GM21390 (cell line): ENCODE measurements around the gene SLC22A5.
"Not testable (repeated sequence)": the region's sequence is repeated elsewhere in the genome, so short reads cannot be mapped to it uniquely, and the experiment has no call there.

Source experiments
- ATAC-seq: cut with Tn5 transposase; IDR thresholded peaks from one replicate; pipeline ENCODE4 v1.9.1; 2021; ENCODE audit not compliant: unreplicated experiment

The SLC22A5 gene

DNA sequence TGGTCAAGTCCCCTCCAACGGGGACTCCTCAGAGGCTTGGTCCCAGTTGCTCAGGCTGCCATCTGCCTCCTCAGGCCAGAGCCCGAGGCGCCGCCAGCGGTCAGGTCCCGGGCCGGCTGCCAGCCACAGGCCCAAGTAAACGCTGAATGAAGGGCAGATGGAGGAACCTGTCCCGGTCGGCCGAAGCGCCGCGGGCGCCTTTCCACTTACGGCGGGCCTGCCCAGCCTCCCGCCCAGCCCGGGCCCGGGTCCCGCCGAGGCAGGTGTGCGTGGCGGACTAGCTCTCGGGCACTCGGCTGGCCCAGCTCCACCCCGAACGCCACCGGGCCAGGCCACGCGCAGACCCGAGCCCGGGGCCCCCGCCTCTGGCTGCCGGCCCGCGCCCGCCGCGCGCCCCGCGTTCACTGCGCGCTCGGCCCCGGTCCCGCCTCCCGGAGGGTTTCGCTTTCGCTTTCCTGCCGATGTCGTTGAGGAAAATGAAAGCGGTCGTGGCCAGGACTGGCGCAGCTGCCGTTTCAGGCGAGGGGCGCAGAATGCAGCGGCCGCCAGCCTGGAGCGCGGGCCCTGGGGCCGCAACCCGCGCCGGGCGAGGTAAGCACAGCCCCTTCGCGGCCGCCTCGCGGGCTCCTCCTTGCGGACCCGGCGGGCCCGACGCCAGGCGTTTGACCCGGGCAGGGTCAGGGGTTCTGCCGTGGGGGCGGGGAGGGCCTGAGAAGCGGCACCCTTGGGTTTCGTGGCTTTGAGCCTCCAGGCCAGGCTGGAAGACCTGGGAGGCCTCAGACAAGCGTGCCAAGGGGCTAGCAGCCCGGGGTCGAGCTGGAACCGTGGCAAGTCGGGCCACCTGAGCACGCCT, 41.2 kb downstream of the SLC22A5 start:
- peak; percentile 61 for ATAC-seq

DNA sequence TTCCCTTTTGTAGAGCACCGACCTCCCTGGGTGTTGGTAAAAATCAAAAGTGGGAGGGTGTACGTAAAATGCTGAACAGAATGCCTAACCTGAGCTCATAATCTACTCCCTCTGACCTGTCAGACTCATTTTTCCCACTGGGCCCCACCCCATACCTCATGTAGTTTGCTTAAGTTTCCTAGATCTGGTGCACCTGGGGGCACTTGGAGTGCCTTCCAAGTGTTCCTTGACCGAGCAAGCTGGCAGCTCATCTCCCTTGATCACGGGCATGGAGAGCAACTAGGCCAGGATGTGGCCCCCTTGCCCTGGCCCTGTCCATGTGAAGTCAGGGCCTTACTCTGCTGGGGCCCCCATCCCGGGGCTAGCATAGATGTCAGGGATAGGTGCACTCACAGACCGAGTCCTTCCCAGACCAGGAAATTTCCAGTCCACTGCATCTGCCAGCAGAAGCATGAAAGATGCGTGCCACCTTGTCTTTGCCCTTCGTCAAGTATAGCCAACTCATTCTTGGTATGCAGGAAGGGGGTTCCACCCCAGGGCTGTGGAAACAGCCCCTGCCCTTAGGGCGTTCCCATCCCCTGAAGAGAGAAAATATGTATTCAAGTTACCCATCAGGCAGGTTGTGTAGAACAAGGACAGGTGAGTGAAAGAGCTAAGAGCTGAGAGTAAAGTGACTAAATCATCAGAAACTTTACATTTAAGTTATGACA, 41.9 kb downstream of the SLC22A5 start:
- ATAC-seq, result peak; percentile 4

DNA sequence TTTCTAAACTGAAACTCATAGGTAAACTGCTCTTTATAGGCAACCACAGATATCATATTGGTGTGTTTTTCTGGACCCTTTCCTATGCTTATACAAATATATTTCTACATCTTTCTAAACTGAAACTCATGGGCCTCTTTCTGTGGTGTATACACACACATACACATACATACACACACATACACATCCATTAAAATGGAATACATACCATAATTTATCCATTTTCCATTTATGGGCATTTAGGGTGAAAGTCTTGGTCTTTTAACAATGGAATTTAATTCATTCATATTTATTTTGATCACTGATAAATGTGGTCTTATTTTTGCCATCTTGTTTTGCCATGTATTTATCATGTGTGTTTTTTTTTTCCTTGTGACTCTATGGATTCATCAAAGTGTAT, 44.1 kb downstream of the SLC22A5 start:
- ATAC-seq, result no peak

DNA sequence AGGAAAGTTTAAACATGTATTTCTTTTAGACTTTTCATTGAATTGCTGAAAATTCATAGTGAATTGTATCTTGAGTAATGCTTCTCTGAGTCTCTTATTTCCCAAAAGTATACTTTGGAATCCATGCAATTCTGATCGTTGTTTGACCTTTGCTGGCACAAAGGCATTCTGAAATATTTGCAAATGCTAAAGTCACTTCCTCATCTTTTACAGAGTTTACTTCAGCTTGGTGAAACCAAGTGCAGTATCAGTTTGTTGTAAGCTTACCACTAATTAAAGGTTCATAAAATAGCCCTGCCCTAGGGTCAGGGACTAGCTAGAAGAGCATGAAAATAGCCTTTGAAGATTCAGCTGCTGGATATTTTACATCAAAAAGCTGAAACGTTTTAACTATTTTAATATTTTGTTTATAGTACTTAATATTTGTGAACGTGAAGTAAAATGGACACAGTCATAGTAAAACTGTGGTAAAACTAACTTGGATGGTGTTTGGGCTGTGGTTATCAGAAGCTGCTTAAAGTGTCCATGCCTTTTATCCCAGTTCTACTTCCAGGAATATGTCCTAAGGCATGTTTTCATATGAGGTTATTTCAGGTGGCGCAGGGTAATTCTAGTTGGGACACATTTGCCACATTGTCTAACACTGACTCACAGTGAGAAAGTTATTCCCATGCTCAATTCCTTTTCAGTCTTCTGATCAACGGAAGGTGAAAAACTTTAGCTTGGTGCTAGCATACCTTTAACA, 45.3 kb downstream of the SLC22A5 start:
- ATAC-seq, result no peak

DNA sequence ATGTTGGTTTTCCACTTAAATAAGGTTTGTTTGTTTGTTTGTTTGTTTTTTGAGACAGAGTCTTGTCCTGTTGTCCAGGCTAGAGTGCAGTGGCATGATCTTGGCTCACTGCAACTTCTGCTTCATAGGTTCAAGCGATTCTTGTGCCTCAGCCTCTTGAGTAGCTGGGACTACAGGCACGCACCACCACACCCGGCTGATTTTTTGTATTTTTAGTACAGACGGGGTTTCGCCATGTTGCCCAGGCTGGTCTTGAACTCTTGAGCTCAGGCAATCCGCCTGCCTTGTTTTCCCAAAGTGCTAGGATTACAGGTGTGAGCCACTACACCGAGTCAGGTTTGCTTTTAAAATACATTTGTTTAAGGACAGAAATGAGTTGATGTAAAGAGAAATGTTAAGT, 46.0 kb downstream of the SLC22A5 start:
- not testable (repeated sequence) for ATAC-seq

DNA sequence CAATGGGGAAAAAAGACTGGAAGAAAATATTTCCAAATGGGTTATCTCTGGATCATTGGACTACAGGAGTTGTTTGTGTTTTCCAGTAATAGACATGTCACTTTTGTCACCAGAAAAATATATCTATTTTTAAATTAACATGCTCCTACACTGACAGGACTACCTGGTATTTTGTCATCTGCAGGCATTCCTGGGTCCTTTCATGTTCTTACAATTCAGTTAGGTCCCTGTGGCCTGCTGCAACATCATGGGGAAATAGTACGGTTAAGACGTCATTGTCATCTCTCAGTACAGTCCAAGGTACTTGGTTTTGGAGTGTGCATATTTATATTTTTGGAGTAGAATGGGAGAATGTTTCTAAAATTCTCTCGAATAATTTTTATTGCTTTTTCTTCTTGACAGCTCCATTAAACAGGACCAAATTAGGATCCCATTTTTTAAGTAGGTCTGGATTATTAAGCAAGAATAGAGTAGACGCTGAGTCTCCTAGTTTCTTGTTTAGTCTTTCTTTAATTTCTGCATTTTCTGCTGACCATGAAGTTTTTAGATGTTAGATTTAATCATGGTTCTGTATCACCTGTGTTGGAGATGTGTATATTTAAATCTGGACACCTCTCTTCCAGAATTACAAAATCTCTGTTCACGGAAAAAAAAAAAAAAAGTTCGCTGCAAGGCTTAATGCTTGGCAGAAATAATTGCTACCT, 46.9 kb downstream of the SLC22A5 start:
- ATAC-seq, result no peak

DNA sequence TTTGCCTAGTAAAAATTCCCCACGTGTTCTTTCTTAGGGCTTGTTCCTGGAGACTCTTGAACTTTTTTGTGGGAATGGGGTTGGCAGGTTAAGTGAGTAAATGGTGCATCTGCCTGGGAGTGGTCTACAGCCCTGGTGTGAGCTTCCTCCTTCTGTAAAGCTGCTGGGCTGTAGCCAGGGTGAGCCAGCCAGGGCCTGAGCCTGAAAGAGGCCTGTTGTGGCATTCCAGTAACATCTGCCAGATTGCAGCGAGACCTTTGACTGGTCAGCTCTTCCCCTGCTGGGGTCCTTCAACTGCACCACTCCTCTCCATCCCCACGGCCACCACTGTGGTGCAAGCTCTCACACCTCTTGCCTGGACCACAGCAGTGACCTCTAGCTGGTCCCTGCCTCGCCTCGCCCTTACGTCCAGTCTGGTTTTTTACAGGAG, 47.5 kb downstream of the SLC22A5 start:
- ATAC-seq, result no peak

DNA sequence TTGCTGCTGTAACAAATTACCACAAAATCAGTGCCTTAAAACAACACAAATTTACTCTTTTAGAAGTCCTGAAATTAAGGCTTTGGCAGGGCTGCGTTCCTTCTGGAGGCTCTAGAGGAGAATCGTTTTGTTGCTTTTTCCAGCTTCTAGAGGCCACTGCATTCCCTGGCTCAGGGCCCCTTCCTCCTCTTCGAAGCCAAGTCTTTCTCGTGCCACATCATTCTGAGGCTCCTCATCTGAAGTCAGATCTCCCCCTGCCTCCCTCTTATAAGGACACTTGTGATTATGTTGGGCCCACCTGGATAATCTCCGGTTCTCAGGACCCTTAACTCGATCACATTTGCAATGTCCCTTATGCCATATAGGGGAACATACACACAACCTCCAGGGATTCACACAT, 48.0 kb downstream of the SLC22A5 start:
- ATAC-seq, result no peak

DNA sequence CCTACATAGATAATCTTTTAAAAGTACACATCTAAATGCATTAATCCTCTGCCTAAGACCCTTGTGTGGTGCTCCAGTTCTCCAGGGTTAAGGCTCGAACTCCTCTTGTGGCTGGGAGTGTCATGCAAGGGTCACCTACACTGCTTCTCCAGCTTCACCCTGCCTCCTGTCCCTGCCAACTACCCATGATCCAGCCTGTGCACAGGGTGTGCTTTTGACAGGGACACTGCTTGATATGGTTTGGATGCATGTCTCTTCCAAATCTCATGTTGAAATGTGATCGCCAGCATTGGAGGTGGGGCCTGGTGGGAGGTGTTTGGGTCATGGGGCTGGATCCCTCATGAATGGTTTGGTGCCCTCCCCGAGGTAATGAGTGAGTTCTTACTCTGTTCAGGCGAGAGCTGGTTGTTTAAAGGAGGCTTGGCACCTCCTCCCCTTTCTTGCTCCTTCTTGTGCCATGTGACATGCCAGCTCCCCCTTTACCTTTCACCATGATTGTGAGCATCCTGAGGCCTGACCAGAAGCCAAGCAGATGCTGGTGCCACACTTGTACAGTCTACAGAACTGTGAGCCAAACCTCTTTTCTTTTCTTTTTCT, 48.5 kb downstream of the SLC22A5 start:
- no peak for ATAC-seq

DNA sequence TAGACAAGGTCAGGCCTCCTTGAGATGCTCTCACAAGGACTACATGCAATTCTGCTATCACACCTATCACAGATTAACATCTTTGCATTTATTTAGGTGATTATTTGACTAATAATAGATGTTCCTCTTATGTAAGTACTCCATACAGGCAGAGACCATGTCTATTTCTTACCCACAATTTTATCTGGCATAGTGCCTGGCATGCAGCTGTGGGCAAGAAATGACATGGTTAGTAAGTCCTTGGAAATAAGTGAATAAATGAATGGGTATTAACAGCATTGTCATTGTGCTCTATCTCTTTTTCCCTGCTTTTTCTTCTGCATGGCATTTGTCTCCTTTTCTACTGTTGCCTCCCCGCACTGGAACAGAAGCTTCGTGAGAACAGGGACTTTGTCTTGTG, 49.4 kb downstream of the SLC22A5 start:
- ATAC-seq, result no peak

DNA sequence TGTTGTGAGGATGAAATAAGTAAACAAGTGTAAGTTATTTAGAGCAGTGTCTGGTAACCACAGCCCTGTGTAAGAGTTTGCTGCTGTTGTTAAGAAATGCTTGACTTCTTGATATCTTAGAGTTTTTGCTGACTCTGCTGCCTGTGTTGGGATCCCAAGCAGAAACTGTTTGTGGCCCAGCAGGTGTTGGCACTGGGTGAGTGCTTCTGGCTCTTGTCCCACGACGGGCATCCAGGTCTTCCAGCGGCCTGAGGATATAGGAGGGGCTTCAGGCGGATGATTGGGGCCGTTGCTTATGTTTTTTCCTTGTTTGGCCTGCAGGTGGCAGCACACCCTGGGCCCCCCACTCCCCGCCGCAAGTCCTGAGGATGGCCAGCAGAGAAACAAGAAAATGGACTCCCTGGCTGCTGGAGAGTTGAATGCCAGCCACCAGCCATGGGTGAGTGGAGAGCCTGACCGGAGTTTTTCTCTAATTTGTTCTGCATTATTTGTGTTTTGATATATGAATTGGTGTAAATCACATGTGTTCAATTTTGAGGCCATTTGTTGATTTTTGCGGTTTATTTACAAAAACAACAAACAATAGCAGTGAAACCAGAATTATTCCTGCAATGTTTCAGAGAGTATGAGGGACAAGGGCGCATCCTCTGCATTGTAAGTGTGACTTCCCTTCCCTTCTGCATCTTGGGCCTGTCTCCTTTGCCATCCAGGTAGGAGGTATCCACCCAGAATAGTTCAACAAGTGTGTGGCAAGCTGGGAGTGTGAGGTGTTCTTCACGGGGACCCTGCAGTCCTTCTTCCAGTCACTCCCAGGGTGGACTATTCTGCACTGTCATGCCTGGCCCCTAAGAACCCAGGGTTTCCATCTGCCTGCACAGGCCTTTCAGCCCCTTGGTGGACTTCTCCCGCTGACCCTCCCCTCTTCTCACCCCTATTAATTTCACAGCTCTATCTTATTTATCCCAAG, 50.3 kb downstream of the SLC22A5 start:
- ATAC-seq, result no peak

DNA sequence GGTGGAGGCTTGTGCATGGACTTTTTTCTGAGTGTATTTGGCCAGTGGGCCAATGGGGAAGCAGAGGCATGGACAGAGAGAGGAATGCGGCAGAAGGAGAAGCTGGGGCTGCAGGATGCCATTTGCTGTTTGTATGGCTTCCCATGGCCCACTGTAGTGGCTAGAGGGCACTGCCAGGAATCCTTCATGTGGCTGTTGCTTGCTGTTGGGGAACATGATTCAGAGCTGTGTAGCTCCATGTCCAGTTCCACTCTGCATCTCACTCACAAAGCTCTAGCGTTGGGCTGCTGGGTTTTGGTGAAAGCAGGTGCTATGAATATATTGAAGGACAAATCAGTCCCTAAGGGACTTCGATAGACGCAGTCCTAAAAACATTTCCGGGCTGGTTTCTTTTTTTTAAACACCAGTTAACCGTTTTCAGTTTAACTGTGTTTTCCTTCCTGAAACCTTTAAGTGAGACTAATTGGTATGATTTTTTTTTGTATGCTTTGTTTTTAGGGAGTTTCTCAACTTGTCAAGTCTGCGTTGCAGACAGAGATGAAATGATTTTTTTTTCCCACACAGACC, 51.3 kb downstream of the SLC22A5 start:
- peak; percentile 49 for ATAC-seq

DNA sequence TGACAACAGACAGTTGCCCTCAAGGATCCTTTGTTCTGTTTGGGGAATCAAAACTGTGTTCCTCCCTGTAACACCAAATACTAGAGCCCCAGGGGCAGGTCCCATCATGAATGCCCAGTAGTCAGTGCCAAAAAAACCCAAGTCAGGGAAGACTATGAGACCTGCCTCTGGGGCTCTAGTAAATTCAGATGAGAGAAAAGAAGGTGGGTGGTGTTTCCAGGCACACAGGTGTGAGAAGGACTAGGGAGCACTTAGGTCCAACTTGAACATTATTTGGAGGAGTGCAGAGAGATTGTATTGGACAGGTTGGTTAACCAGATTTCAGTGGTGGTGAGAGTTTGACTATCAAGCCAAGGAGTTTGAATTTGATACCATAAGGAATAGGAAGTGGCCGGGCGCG, 52.0 kb downstream of the SLC22A5 start:
- ATAC-seq, result no peak

DNA sequence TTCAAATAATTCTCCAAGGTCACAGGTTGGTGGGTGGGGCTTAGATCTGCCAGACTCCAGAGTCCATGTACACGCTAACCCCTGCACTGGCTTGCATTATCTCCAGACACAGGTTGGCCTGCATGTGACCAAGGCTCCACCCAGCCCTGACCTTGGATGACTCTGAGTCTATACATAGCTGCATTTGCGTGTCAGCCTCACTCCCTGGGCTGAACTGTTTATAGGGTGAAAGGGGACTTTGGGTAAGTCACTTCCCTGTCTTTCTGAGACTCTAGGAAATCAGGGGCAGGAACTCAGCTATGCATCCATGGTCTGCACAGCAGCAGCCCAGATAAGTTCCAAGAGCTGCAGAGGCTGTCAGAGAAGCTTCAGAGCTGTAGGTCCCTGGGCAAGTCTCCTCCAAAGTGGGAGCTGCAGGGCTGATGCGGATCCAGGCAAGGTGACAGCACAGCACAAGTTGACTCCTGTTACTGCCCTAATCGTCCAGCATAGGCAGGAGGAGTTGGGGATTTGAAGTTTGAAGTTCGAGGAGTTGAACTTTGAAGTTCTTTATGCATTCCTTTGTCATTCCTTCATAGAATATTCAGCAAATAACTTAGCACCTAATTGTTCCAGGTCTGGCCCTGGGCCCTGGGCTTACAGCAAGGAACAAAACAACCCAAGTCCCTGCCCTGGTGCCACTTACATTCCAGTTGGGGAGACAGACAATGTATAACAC, 53.4 kb downstream of the SLC22A5 start:
- ATAC-seq, result no peak

DNA sequence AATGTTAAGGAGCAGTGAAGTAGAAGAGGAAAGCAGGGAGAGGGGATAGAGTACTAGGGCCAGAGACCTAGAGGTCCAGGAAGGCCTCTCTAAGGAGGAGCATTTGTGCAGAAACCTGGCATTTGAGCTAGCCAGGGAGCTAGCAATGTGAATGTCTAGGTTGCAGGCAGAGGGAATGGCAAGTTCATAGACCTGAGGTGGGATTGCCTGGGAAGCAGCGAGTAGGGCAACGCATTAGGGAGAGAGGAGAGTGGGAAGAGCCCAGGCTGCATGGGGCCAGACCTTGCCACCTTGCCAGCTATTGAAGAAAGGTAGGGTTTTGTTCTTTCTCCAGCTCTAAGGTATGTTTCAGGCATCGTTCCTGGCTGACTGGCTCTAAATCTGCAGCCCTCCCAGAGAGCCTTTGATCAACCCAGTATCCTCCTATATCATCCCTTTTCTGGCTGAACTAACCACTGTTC, 54.0 kb downstream of the SLC22A5 start:
- ATAC-seq, result no peak

DNA sequence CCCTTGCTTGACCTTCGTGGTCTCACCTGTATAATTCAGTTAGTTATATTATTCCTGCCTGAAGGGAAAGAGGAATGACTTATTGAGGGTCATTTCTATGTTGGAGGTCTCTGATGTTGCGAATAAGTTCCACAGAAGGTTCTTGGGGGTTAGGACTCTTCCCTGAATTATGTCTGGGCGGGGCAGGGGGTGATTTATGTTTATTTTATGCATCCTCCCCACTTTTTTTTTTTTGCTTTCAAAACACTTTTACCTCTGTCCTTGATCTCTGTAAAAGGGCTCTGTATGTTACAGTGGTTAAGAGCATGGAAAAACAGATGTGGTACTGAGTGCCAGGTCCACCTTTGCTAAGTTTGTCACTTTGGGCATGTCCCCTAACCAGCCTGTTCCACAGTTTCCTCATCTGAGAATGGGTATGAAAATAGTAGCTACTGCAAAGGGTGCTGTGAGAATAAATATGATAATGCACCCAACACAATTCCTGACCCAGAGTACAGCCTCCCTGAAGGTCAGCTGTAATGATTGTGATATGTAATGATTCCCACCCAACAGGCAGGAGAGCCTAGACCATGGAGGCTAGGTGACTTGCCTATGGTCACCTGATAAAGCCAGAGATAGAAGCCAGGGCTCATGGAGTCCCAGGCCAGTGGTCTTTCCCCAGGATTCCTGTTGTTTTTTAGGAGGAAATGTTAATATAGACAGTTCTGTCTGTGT, 54.8 kb downstream of the SLC22A5 start:
- ATAC-seq, result no peak

DNA sequence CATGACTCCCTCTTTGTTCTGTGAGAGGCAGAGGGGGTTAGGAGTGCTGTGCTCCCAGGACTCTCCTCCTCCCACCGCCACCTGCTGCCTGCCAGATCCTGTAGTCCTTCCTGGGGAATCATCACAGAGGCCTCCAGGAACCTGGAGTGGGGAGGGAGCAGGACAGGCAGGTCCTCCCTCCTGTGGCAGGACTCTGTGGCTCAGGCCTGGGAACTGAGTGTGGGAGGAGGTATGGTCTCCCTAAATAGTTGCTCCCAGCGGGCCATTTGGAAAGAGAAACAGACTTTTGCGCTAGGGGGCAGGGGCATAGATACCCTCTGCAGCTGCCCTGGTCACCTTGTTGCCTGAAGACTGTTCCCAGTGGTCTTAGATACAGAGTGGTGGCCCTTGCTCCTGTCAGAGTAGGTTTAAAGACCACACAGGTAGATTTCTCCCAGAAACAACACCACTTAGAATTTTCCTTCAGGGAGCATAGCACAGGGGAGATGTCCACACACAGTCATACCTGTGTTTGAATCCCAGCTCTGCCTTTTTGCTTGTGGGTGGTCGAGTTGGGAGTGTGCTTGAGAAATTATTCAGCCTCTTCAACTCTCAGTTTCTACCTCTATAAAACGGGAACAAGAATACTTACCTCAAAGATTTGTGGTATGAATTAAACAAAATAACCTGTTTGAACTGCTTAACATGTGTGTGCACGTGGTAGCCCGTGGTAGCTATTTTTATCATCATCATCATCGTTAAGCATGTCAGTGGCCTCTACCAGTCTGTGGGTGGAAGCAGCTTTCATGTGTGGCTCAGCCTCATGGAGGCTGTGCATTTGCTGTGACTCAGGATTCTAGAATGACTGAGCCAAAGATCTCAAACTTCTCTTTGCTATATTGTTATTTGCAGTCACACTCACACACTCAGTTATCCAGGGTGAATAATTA, 55.8 kb downstream of the SLC22A5 start:
- peak; percentile 47 for ATAC-seq
